Measurements from ENCODE around the gene VPS16. TPM values are rescaled to one million over a fixed set of nuclear protein-coding genes. Genes with fewer than 3 reads are reported as not detected.

The VPS16 gene
- total and polyA plus RNA-seq, 2 of the 13 experiments (the other 11 are each of a cell fraction or from before 2014, with no cell fraction given), result 34.2 to 35.4 TPM

DNA sequence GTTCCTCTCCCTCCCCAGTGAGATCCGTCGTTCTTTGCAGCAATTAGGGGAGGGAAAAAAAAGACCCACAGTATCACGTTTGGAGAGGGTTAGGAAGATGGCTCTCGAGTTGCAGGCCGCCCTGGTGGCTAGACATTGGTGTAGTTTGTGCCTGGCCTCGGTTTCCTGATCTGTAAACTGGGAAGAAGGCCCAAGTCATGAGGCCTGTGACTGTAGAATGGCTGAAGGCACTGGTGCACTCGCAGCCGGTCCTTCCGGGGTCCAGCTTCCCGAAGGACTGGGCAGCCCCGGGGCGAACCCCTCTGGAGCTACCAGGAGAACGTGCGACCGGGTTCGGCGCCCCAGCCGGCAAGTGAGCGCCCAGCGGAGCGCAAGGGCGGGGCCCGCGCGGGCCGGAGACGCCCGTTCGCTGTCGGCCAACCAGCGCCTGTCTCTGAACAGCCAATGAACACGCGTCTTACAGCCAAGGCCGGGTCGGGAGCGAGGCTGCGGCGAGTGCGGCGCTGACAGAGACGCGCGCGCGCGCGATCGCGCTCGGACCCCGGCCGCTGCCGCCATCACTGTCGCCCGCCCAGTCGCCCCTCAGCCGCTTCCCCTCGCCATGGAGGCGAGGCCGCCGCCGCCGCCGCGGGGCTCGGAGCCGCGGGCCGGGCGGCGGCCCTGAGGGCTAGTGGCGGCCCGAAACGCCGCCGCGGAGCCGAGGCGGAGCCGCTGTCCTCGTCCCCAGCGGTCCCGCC lies 32.6 kb downstream of the VPS16 start, which contains the start of gene PTPRA (continued):
- TF ChIP-seq, protein P1, sequence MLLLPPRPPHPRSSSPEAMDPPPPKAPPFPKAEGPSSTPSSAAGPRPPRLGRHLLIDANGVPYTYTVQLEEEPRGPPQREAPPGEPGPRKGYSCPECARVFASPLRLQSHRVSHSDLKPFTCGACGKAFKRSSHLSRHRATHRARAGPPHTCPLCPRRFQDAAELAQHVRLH (CRISPR knock-in tag; IDR thresholded peaks at IDR 0.05; ENCODE audit: borderline replicate concordance, low read depth), result peak; percentile 37
- TF ChIP-seq SP1 (IDR thresholded peaks at IDR 0.05) (no peak), SP1 (CRISPR knock-in tag; IDR thresholded peaks at IDR 0.05) (peak; percentile 78), CENPX (CRISPR knock-in tag; IDR thresholded peaks at IDR 0.05) (no peak), FOXC1 (CRISPR knock-in tag; IDR thresholded peaks at IDR 0.05; ENCODE audit: borderline replicate concordance) (peak; percentile 89; the same call in 1 of the 2 replicates), NR3C1 (CRISPR knock-in tag; IDR thresholded peaks at IDR 0.05) (no peak), ZNF547 (CRISPR knock-in tag; IDR thresholded peaks at IDR 0.05) (peak; percentile 92; the same call in 1 of the 2 replicates), REL (CRISPR knock-in tag; conservative IDR thresholded peaks at IDR 0.05) (peak; percentile 46; the same call in 1 of the 2 replicates), ZSCAN30 (CRISPR knock-in tag; IDR thresholded peaks at IDR 0.05) (no peak), CEBPG (CRISPR knock-in tag; IDR thresholded peaks at IDR 0.05) (0 out of 2 replicates have a peak, but pooled peaks have one; percentile 33), ZFP1 (CRISPR knock-in tag; IDR thresholded peaks at IDR 0.05) (no peak), HNRNPUL1 (IDR thresholded peaks at IDR 0.05; ENCODE audit: low read depth, low read length) (0 out of 2 replicates have a peak, but pooled peaks have one; percentile 73)
- TF ChIP-seq, protein P2, sequence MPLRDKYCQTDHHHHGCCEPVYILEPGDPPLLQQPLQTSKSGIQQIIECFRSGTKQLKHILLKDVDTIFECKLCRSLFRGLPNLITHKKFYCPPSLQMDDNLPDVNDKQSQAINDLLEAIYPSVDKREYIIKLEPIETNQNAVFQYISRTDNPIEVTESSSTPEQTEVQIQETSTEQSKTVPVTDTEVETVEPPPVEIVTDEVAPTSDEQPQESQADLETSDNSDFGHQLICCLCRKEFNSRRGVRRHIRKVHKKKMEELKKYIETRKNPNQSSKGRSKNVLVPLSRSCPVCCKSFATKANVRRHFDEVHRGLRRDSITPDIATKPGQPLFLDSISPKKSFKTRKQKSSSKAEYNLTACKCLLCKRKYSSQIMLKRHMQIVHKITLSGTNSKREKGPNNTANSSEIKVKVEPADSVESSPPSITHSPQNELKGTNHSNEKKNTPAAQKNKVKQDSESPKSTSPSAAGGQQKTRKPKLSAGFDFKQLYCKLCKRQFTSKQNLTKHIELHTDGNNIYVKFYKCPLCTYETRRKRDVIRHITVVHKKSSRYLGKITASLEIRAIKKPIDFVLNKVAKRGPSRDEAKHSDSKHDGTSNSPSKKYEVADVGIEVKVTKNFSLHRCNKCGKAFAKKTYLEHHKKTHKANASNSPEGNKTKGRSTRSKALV (CRISPR knock-in tag; IDR thresholded peaks at IDR 0.05), result no peak; the same call in 1 of the 2 replicates
- TF ChIP-seq, protein P3, sequence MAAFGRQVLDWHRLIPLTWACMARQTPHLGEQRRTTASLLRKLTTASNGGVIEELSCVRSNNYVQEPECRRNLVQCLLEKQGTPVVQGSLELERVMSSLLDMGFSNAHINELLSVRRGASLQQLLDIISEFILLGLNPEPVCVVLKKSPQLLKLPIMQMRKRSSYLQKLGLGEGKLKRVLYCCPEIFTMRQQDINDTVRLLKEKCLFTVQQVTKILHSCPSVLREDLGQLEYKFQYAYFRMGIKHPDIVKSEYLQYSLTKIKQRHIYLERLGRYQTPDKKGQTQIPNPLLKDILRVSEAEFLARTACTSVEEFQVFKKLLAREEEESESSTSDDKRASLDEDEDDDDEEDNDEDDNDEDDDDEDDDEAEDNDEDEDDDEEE (CRISPR knock-in tag; IDR thresholded peaks at IDR 0.05), result no peak; the same call in 1 of the 2 replicates
- TF ChIP-seq, protein P4, sequence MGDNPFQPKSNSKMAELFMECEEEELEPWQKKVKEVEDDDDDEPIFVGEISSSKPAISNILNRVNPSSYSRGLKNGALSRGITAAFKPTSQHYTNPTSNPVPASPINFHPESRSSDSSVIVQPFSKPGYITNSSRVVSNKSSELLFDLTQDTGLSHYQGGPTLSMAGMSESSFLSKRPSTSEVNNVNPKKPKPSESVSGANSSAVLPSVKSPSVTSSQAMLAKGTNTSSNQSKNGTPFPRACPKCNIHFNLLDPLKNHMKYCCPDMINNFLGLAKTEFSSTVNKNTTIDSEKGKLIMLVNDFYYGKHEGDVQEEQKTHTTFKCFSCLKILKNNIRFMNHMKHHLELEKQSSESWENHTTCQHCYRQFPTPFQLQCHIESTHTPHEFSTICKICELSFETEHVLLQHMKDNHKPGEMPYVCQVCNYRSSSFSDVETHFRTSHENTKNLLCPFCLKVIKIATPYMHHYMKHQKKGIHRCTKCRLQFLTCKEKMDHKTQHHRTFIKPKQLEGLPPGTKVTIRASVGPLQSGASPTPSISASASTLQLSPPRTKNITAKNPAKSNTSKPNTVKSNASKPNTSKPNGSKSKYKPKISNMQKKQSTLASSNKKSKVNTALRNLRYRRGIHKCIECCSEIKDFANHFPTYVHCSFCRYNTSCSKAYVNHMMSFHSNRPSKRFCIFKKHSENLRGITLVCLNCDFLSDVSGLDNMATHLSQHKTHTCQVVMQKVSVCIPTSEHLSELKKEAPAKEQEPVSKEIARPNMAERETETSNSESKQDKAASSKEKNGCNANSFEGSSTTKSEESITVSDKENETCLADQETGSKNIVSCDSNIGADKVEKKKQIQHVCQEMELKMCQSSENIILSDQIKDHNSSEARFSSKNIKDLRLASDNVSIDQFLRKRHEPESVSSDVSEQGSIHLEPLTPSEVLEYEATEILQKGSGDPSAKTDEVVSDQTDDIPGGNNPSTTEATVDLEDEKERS (CRISPR knock-in tag; IDR thresholded peaks at IDR 0.05), result peak; percentile 91
- TF ChIP-seq, protein P5, sequence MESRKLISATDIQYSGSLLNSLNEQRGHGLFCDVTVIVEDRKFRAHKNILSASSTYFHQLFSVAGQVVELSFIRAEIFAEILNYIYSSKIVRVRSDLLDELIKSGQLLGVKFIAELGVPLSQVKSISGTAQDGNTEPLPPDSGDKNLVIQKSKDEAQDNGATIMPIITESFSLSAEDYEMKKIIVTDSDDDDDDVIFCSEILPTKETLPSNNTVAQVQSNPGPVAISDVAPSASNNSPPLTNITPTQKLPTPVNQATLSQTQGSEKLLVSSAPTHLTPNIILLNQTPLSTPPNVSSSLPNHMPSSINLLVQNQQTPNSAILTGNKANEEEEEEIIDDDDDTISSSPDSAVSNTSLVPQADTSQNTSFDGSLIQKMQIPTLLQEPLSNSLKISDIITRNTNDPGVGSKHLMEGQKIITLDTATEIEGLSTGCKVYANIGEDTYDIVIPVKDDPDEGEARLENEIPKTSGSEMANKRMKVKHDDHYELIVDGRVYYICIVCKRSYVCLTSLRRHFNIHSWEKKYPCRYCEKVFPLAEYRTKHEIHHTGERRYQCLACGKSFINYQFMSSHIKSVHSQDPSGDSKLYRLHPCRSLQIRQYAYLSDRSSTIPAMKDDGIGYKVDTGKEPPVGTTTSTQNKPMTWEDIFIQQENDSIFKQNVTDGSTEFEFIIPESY (CRISPR knock-in tag; IDR thresholded peaks at IDR 0.05), result peak; percentile 19; the same call in 1 of the 2 replicates
- TF ChIP-seq, protein P6, sequence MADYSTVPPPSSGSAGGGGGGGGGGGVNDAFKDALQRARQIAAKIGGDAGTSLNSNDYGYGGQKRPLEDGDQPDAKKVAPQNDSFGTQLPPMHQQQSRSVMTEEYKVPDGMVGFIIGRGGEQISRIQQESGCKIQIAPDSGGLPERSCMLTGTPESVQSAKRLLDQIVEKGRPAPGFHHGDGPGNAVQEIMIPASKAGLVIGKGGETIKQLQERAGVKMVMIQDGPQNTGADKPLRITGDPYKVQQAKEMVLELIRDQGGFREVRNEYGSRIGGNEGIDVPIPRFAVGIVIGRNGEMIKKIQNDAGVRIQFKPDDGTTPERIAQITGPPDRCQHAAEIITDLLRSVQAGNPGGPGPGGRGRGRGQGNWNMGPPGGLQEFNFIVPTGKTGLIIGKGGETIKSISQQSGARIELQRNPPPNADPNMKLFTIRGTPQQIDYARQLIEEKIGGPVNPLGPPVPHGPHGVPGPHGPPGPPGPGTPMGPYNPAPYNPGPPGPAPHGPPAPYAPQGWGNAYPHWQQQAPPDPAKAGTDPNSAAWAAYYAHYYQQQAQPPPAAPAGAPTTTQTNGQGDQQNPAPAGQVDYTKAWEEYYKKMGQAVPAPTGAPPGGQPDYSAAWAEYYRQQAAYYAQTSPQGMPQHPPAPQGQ (CRISPR knock-in tag; IDR thresholded peaks at IDR 0.05; ENCODE audit: borderline replicate concordance), result peak; percentile 97; the same call in 1 of the 2 replicates
- TF ChIP-seq, protein P7, sequence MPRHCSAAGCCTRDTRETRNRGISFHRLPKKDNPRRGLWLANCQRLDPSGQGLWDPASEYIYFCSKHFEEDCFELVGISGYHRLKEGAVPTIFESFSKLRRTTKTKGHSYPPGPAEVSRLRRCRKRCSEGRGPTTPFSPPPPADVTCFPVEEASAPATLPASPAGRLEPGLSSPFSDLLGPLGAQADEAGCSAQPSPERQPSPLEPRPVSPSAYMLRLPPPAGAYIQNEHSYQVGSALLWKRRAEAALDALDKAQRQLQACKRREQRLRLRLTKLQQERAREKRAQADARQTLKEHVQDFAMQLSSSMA (CRISPR knock-in tag; IDR thresholded peaks at IDR 0.05), result no peak; the same call in 1 of the 2 replicates

All from HepG2 (cell line).